GM12878 (cell line): ENCODE measurements around the gene ANKMY1. TPM values are rescaled to one million over a fixed set of nuclear protein-coding genes. Genes with fewer than 3 reads are reported as not detected.

Experiments used
- ATAC-seq: fragments of 200-7000 bp; cut with Tn5 transposase; 3 replicates; pipeline ENCODE4 v1.9.1; 2020; ENCODE audit warnings: mild to moderate bottlenecking, moderate library complexity
- BruUV-seq: library from RNA; stranded (reverse); fragments of 400-500 nt; replicated peaks from 2 replicates; lab custom pipeline; 2021; lab: Mats Ljungman, UMichigan
- CTCF ChIA-PET: fragments of 300-600 bp; sonication (Branson Sonifier 250); formaldehyde crosslinking; extraction: SDS; loops from one replicate; lab custom pipeline; 2021; ENCODE audit warnings: inconsistent platforms; lab: Yijun Ruan, JAX
- POLR2A ChIA-PET: fragments of 350-600 bp; formaldehyde crosslinking; extraction: SDS; loops from one replicate; lab custom pipeline; 2021; ENCODE audit warnings: inconsistent platforms; lab: Charles Lee
- RAD21 ChIA-PET: fragments of 300-600 bp; sonication (Branson Sonifier 250); formaldehyde crosslinking; loops from one replicate; lab custom pipeline; 2023; ENCODE audit warnings: antibody characterized with exemption; ENCODE audit not compliant: unreplicated experiment; lab: Charles Lee
- SMC1A ChIA-PET: fragments of 300-600 bp; sonication (Branson Sonifier 250); formaldehyde crosslinking; loops from one replicate; lab custom pipeline; 2023; ENCODE audit not compliant: unreplicated experiment, uncharacterized antibody; lab: Charles Lee
- DNase-seq: peaks from one replicate; pipeline ENCODE4 v3.0.0-alpha.2; 2011; ENCODE audit warnings: low read depth, low spot score
- FAIRE-seq: peaks from 3 replicates; lab custom pipeline; 2011; peaks lifted over from hg19 to GRCh38; lab: Jason Lieb, UNC
- H2AFZ ChIP-seq: 2 replicates; pipeline ENCODE4 v1.6.0; 2011; ENCODE audit warnings: low read depth, low read length, control low read depth; ENCODE audit not compliant: control insufficient read depth
- H3K27ac ChIP-seq: 2 replicates; pipeline ENCODE4 v1.5.1; 2011; ENCODE audit warnings: control low read depth; ENCODE audit not compliant: control insufficient read depth, insufficient read depth
- H3K27me3 ChIP-seq, 2 experiments: replicated peaks in 1 of 2; 2 replicates each; pipeline versions ENCODE4 v1.6.0 to v1.6.1; 2011; ENCODE audit warnings: low read length in 1 of 2; ENCODE audit not compliant: control insufficient read depth in 2 of 2, insufficient read depth in 2 of 2
- H3K36me3 ChIP-seq, 2 experiments: 2 replicates each; pipeline ENCODE4 v1.5.1; 2011; ENCODE audit warnings: low read length in 1 of 2; ENCODE audit not compliant: control insufficient read depth in 2 of 2, insufficient read depth in 2 of 2
- H3K4me1 ChIP-seq: 2 replicates; pipeline ENCODE4 v1.6.1; 2011; ENCODE audit warnings: mild to moderate bottlenecking, low read length, moderate library complexity, mixed read lengths; ENCODE audit not compliant: control insufficient read depth, insufficient read depth
- H3K4me2 ChIP-seq: 2 replicates; pipeline ENCODE4 v1.6.0; 2011; ENCODE audit warnings: control low read depth; ENCODE audit not compliant: control insufficient read depth, insufficient read depth
- H3K4me3 ChIP-seq: fragments of 200-600 bp; sonication (generic); 2 replicates; pipeline ENCODE4 v1.5.1; 2016
- H3K79me2 ChIP-seq: 2 replicates; pipeline ENCODE4 v1.6.0; 2011; ENCODE audit warnings: low read length; ENCODE audit not compliant: control insufficient read depth, insufficient read depth
- H3K9ac ChIP-seq: 2 replicates; pipeline ENCODE4 v1.8.0; 2011; ENCODE audit warnings: low read length, control low read depth, mixed read lengths; ENCODE audit not compliant: control insufficient read depth, insufficient read depth
- H3K9me3 ChIP-seq: replicated peaks from 3 replicates; pipeline ENCODE4 v1.5.1; 2011; ENCODE audit warnings: mild to moderate bottlenecking, low read length; ENCODE audit not compliant: control insufficient read depth, insufficient read depth
- H4K20me1 ChIP-seq: 2 replicates; pipeline ENCODE4 v1.6.0; 2011; ENCODE audit not compliant: control insufficient read depth, insufficient read depth
- ATF7 ChIP-seq: fragments of 450-650 bp; IDR thresholded peaks from 2 replicates; pipeline ENCODE4 v1.6.1; 2016; ENCODE audit warnings: low read depth, mild to moderate bottlenecking
- CBX3 ChIP-seq: fragments of 200-600 bp; sonication (generic); IDR thresholded peaks from 2 replicates; pipeline ENCODE4 v1.6.1; 2016; ENCODE audit warnings: low read depth, borderline replicate concordance
- CEBPB ChIP-seq, 2 experiments: fragments of 150-350 bp in 1 of 2; IDR thresholded peaks; 2 replicates each; pipeline ENCODE4 v1.6.1; 2012 to 2014; ENCODE audit warnings: low read depth in 2 of 2, low read length in 2 of 2, borderline replicate concordance in 1 of 2, inconsistent platforms in 1 of 2
- FOS ChIP-seq: IDR thresholded peaks from 3 replicates; pipeline ENCODE4 v1.6.1; 2011; ENCODE audit warnings: borderline replicate concordance; ENCODE audit not compliant: insufficient read length; ENCODE audit errors: extremely low read depth
- HCFC1 ChIP-seq: fragments of 150-350 bp; IDR thresholded peaks from 2 replicates; pipeline ENCODE4 v1.6.1; 2014; ENCODE audit warnings: low read length
- IRF4 ChIP-seq: IDR thresholded peaks from 2 replicates; pipeline ENCODE4 v1.6.1; 2011; ENCODE audit warnings: low read depth, low read length
- NRF1 ChIP-seq: conservative IDR thresholded peaks from 2 replicates; pipeline ENCODE4 v1.6.1; 2011; ENCODE audit warnings: mild to moderate bottlenecking, low read depth, low read length, improper control_type of control experiment
- PAX5 ChIP-seq: IDR thresholded peaks from 2 replicates; pipeline ENCODE4 v1.6.1; 2011; ENCODE audit warnings: low read depth, low read length, borderline replicate concordance
- PML ChIP-seq: IDR thresholded peaks from 2 replicates; pipeline ENCODE4 v1.6.1; 2012; ENCODE audit warnings: low read length, inconsistent platforms
- WGBS: methylation state at CpG from one replicate; pipeline ENCODE4 v1.1.6; 2016; ENCODE audit warnings: low lambda C conversion rate; ENCODE audit not compliant: insufficient replicate concordance, insufficient coverage; ENCODE audit errors: missing lambda C conversion rate; 5-methylcytosine and 5-hydroxymethylcytosine counted together
- in situ Hi-C: fragments of 300-500 bp; cut with MboI; formaldehyde crosslinking; loops from 9 replicates; pipeline ENCODE4 v1.14.3; 2018; ENCODE audit warnings: mixed read lengths
- intact Hi-C: fragments of 100-400 bp; cut with micrococcal nuclease; formaldehyde crosslinking; loops from one replicate; pipeline ENCODE4 v1.14.2; 2022; ENCODE audit not compliant: unreplicated experiment
- polyA plus RNA-seq, 11 experiments: library from polyadenylated mRNA; depleted of rRNA in 4 of 11; unstranded in 6 of 11; stranded (reverse) in 5 of 11; fragments of >200 nt; fragmentation: Nextera tagmentation in 4 of 11; fragmentation: Illumina TruSeq in 1 of 11; extraction: Ambion mirVana in 4 of 11; extraction: Trizol in 1 of 11; gene quantifications; 1 replicate in 1 of 11; 2 replicates in 10 of 11; pipeline versions ENCODE4 v1.2.1 to v1.2.3, GENCODE V29; 2011 to 2016; ENCODE audit warnings: inconsistent platforms in 2 of 11, missing spikeins in 2 of 11, low read depth in 1 of 11
- total RNA-seq, 4 experiments: library from RNA; depleted of rRNA in 3 of 4; stranded (reverse); fragments of >200 nt in 3 of 4; fragmentation: Illumina TruSeq in 1 of 4; extraction: Trizol in 1 of 4; gene quantifications; 2 replicates each; pipeline versions ENCODE4 v1.2.1 to v1.2.3, GENCODE V29; 2013 to 2021
- TF ChIP-seq, protein P1 (sequence below): fragments of 450-650 bp; conservative IDR thresholded peaks from 2 replicates; pipeline ENCODE4 v1.6.1; 2017; ENCODE audit warnings: mild to moderate bottlenecking, moderate library complexity
- TF ChIP-seq, protein P2 (sequence below): fragments of 450-650 bp; formaldehyde crosslinking; IDR thresholded peaks from 2 replicates; pipeline ENCODE4 v1.5.0; 2022; ENCODE audit warnings: mild to moderate bottlenecking, missing genetic modification characterization

Gene ANKMY1
- total and polyA plus RNA-seq, 10 of the 15 experiments (the other 5 are each of a cell fraction or from before 2014, with no cell fraction given) = 1.1 to 15.3 (median 11.1) TPM

- BruUV-seq = no TSS peak
- no peak overlapping the region for H3K4me2 ChIP-seq
- H3K36me3 ChIP-seq = no peaks in the 10 kb centered on the region
- SMC1A ChIA-PET = no interaction called here
- H3K27ac ChIP-seq = no peak overlapping the region
- H3K9ac ChIP-seq = no peak overlapping the region
- no peaks in the 10 kb centered on the region for H3K79me2 ChIP-seq
- H3K9me3 ChIP-seq = no peaks in the 10 kb centered on the region
- H2AFZ ChIP-seq = no peak overlapping the region
- no peaks in the 10 kb centered on the region for H3K4me1 ChIP-seq
- ATAC-seq = no peak
- H3K27me3 ChIP-seq = no peaks in the 10 kb centered on the region; a peak in 1 of 4 replicates
- CTCF ChIA-PET = no interaction called here
- in situ Hi-C loops (loop anchor here (10.0 kb wide), 1 partner anchor 379 kb away; no protein-coding TSS in a partner anchor), intact Hi-C loops (no loop called here)
- no peak for FAIRE-seq
- POLR2A ChIA-PET = no interaction called here
- RAD21 ChIA-PET = no interaction called here
- no peak for DNase-seq
- H4K20me1 ChIP-seq = no peaks in the 10 kb centered on the region
- no peak for TF ChIP-seq FOS
- TF ChIP-seq, protein P1, sequence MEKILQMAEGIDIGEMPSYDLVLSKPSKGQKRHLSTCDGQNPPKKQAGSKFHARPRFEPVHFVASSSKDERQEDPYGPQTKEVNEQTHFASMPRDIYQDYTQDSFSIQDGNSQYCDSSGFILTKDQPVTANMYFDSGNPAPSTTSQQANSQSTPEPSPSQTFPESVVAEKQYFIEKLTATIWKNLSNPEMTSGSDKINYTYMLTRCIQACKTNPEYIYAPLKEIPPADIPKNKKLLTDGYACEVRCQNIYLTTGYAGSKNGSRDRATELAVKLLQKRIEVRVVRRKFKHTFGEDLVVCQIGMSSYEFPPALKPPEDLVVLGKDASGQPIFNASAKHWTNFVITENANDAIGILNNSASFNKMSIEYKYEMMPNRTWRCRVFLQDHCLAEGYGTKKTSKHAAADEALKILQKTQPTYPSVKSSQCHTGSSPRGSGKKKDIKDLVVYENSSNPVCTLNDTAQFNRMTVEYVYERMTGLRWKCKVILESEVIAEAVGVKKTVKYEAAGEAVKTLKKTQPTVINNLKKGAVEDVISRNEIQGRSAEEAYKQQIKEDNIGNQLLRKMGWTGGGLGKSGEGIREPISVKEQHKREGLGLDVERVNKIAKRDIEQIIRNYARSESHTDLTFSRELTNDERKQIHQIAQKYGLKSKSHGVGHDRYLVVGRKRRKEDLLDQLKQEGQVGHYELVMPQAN = no peak
- TF ChIP-seq, all 136 proteins: peak for 0
- 44% methylated on average over 17 of the region's 17 CpGs for WGBS
- no peak overlapping the region for H3K4me3 ChIP-seq
Observed at GRCh38 chr2:240443891-240444301, 113.9 kb downstream of the ANKMY1 start.

DNA sequence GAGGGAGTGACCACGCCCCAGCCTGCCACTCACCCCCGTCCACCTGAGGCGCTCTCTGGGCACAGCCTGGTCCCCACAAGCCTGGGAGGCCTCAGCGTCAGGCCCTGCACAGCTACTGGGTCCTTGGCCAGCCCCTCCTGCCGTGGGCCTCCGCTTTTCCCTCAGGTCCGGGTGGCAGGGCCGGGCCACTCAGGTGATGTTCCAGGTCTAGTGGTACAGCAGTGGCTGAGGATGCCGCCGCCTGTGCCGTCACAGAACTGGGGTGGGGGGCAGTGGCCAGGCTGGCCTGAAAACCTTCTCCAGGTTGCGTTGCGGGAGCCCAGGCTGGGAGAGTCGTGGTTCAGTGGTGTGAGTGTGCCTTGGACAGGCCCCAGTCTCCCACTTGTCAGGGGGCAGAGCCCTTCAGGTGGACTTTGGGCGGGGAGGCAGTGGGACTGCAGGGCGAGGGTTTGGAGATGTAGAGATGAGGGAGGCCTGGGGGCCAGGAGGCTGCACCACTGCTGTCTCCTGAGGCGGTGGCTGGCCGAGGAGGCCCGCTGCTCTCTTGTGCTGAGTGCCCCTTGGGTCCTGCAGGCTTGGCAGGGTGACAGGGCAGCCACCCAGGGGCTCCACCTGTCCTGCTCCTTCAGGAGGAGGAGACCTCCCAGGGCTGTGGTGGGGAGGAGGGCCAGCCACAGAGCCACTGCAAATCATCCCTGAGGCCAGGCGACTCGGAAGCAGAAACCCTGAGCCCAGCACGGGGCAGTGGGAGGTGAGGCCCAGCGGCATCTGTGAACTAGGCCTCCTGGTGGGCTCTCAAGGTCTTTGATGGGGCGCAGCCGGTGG, 114.7 kb downstream of the ANKMY1 start:
- CTCF ChIA-PET = no interaction called here
- RAD21 ChIA-PET = no interaction called here
- WGBS = 49% methylated on average over 25 of the region's 25 CpGs
- Histone ChIP-seq H3K79me2 (no peaks in the 10 kb centered on the region), H3K27me3 (peaks cover 0 to under 1% of the 10 kb centered on the region in 2 experiments; a peak in 1 of 4 replicates), H2AFZ (no peak overlapping the region), H3K4me2 (no peak overlapping the region), H3K4me1 (no peaks in the 10 kb centered on the region), H3K36me3 (no peaks in the 10 kb centered on the region), H3K27ac (no peak overlapping the region), H3K4me3 (no peak overlapping the region), H3K9ac (no peak overlapping the region), H3K9me3 (no peaks in the 10 kb centered on the region), H4K20me1 (0 out of 2 replicates have a peak, but pooled peaks cover under 1% of the 10 kb centered on the region)
- DNase-seq (no peak), FAIRE-seq (no peak), ATAC-seq (no peak)
- POLR2A ChIA-PET = no interaction called here
- intact Hi-C loops (no loop called here), in situ Hi-C loops (loop anchor here (10.0 kb wide), 1 partner anchor 378 kb away; no protein-coding TSS in a partner anchor)
- no TSS peak for BruUV-seq
- SMC1A ChIA-PET = no interaction called here
- TF ChIP-seq NRF1 (no peak), ATF7 (no peak), HCFC1 (no peak), IRF4 (no peak), PAX5 (no peak), PML (no peak), CEBPB (IDR thresholded peaks at IDR 0.05; ENCODE audit: borderline replicate concordance in 1 of 2, low read depth in 2 of 2, low read length in 2 of 2) (no peak), CBX3 (no peak)
- TF ChIP-seq, protein P2, sequence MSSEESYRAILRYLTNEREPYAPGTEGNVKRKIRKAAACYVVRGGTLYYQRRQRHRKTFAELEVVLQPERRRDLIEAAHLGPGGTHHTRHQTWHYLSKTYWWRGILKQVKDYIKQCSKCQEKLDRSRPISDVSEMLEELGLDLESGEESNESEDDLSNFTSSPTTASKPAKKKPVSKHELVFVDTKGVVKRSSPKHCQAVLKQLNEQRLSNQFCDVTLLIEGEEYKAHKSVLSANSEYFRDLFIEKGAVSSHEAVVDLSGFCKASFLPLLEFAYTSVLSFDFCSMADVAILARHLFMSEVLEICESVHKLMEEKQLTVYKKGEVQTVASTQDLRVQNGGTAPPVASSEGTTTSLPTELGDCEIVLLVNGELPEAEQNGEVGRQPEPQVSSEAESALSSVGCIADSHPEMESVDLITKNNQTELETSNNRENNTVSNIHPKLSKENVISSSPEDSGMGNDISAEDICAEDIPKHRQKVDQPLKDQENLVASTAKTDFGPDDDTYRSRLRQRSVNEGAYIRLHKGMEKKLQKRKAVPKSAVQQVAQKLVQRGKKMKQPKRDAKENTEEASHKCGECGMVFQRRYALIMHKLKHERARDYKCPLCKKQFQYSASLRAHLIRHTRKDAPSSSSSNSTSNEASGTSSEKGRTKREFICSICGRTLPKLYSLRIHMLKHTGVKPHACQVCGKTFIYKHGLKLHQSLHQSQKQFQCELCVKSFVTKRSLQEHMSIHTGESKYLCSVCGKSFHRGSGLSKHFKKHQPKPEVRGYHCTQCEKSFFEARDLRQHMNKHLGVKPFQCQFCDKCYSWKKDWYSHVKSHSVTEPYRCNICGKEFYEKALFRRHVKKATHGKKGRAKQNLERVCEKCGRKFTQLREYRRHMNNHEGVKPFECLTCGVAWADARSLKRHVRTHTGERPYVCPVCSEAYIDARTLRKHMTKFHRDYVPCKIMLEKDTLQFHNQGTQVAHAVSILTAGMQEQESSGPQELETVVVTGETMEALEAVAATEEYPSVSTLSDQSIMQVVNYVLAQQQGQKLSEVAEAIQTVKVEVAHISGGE (CRISPR knock-in tag) = no peak
